H9 (cell line): ENCODE measurements around the gene HPRT1. TPM values are rescaled to one million over a fixed set of nuclear protein-coding genes. Genes with fewer than 3 reads are reported as not detected.
A peak's percentile ranks its signal among the peaks of the same experiment; 100 is the strongest.

Experiments used
- DNase-seq: peaks from one replicate; pipeline ENCODE4 v3.0.0-alpha.2; 2017
- H2AFZ ChIP-seq: one replicate; pipeline ENCODE4 v1.6.1; 2013; ENCODE audit warnings: mild to moderate bottlenecking, low read length, control low read depth, moderate library complexity
- H2AK5ac ChIP-seq: 2 replicates; pipeline ENCODE4 v1.6.1; 2013; ENCODE audit warnings: low read length, control low read depth, mixed read lengths; ENCODE audit not compliant: insufficient read length
- H2BK120ac ChIP-seq: one replicate; pipeline ENCODE4 v1.6.1; 2013; ENCODE audit warnings: low read depth, mild to moderate bottlenecking, low read length, control low read depth, inconsistent platforms; ENCODE audit not compliant: poor library complexity, severe bottlenecking
- H2BK12ac ChIP-seq: 2 replicates; pipeline ENCODE4 v1.6.1; 2013; ENCODE audit warnings: low read length, control low read depth, mixed read lengths, low read depth; ENCODE audit not compliant: insufficient read length
- H2BK15ac ChIP-seq: 2 replicates; pipeline ENCODE4 v1.6.1; 2013; ENCODE audit warnings: low read depth, low read length, control low read depth
- H2BK20ac ChIP-seq: one replicate; pipeline ENCODE4 v1.6.1; 2013; ENCODE audit warnings: low read depth, mild to moderate bottlenecking, low read length, control low read depth, inconsistent platforms; ENCODE audit not compliant: poor library complexity, severe bottlenecking
- H2BK5ac ChIP-seq: 2 replicates; pipeline ENCODE4 v1.6.1; 2013; ENCODE audit warnings: low read length, control low read depth, mixed read lengths; ENCODE audit not compliant: insufficient read length
- H3K14ac ChIP-seq: 2 replicates; pipeline ENCODE4 v1.6.1; 2013; ENCODE audit warnings: low read length, control low read depth; ENCODE audit not compliant: insufficient read depth
- H3K18ac ChIP-seq: 2 replicates; pipeline ENCODE4 v1.6.1; 2013; ENCODE audit warnings: low read depth, mild to moderate bottlenecking, mixed read lengths, low read length, control low read depth; ENCODE audit not compliant: insufficient read length
- H3K23ac ChIP-seq: 2 replicates; pipeline ENCODE4 v1.6.1; 2013; ENCODE audit warnings: low read length, control low read depth, mixed read lengths, low read depth; ENCODE audit not compliant: insufficient read length
- H3K23me2 ChIP-seq: 2 replicates; pipeline ENCODE4 v1.6.1; 2013; ENCODE audit warnings: low read depth, mild to moderate bottlenecking, mixed read lengths, low read length, control low read depth; ENCODE audit not compliant: insufficient read length, poor library complexity, severe bottlenecking
- H3K27ac ChIP-seq: 2 replicates; pipeline ENCODE4 v1.5.1; 2013; ENCODE audit warnings: low read length, control low read depth, mixed read lengths, low read depth; ENCODE audit not compliant: insufficient read length
- H3K27me3 ChIP-seq: 2 replicates; pipeline ENCODE4 v1.6.1; 2013; ENCODE audit warnings: low read length, control low read depth, inconsistent platforms; ENCODE audit not compliant: insufficient read depth
- H3K4ac ChIP-seq: 2 replicates; pipeline ENCODE4 v1.6.1; 2013; ENCODE audit warnings: low read depth, mild to moderate bottlenecking, control low read depth, inconsistent platforms, low read length, moderate library complexity
- H3K4me1 ChIP-seq: 2 replicates; pipeline ENCODE4 v1.6.1; 2013; ENCODE audit warnings: low read length, control low read depth, inconsistent platforms; ENCODE audit not compliant: insufficient read depth
- H3K4me2 ChIP-seq: 2 replicates; pipeline ENCODE4 v1.6.1; 2013; ENCODE audit warnings: low read length, control low read depth, mixed read lengths; ENCODE audit not compliant: insufficient read length, insufficient read depth
- H3K56ac ChIP-seq: 2 replicates; pipeline ENCODE4 v1.6.1; 2013; ENCODE audit warnings: low read depth, mild to moderate bottlenecking, mixed read lengths, low read length, control low read depth; ENCODE audit not compliant: insufficient read length
- H3K79me1 ChIP-seq: 2 replicates; pipeline ENCODE4 v1.6.1; 2013; ENCODE audit warnings: low read depth, mild to moderate bottlenecking, moderate library complexity, low read length, control low read depth, inconsistent platforms; ENCODE audit not compliant: insufficient read depth, poor library complexity, severe bottlenecking
- H3K79me2 ChIP-seq: 2 replicates; pipeline ENCODE4 v1.6.1; 2013; ENCODE audit warnings: low read length, control low read depth, inconsistent platforms; ENCODE audit not compliant: insufficient read depth
- H3K9ac ChIP-seq: 2 replicates; pipeline ENCODE4 v1.6.1; 2013; ENCODE audit warnings: low read length, control low read depth, mixed read lengths; ENCODE audit not compliant: insufficient read length; ENCODE audit errors: extremely low read depth
- H3K9me3 ChIP-seq: one replicate; pipeline ENCODE4 v1.6.1; 2013; ENCODE audit warnings: low read depth, low read length, inconsistent platforms; ENCODE audit not compliant: control insufficient read depth
- H3T11ph ChIP-seq: one replicate; pipeline ENCODE4 v1.6.1; 2013; ENCODE audit warnings: mild to moderate bottlenecking, low read length, control low read depth, inconsistent platforms
- H4K20me1 ChIP-seq: one replicate; pipeline ENCODE4 v1.6.1; 2013; ENCODE audit not compliant: control insufficient read depth, insufficient read length, insufficient read depth
- H4K5ac ChIP-seq: 2 replicates; pipeline ENCODE4 v1.6.1; 2013; ENCODE audit warnings: low read depth, mild to moderate bottlenecking, mixed read lengths, low read length, control low read depth; ENCODE audit not compliant: insufficient read length
- H4K8ac ChIP-seq: replicated peaks from 2 replicates; pipeline ENCODE4 v1.6.1; 2013; ENCODE audit warnings: low read length, control low read depth, mixed read lengths, low read depth; ENCODE audit not compliant: insufficient read length
- H4K91ac ChIP-seq: 2 replicates; pipeline ENCODE4 v1.6.1; 2013; ENCODE audit warnings: low read depth, mild to moderate bottlenecking, moderate library complexity, mixed read lengths, low read length, control low read depth; ENCODE audit not compliant: insufficient read length
- H3K27ac Mint-ChIP-seq, 3 experiments: 2 replicates in 2 of 3; 3 replicates in 1 of 3; pipeline ENCODE4 v1.8.0; 2020 to 2021; ENCODE audit warnings: mixed read lengths in 3 of 3, mild to moderate bottlenecking in 1 of 3, moderate library complexity in 1 of 3
- H3K27me3 Mint-ChIP-seq: 2 replicates; pipeline ENCODE4 v1.8.0; 2021; ENCODE audit warnings: low read depth, mild to moderate bottlenecking, moderate library complexity, mixed read lengths
- H3K36me3 Mint-ChIP-seq, 3 experiments: 2 replicates in 2 of 3; 3 replicates in 1 of 3; pipeline ENCODE4 v1.8.0; 2020 to 2021; ENCODE audit warnings: low read depth in 3 of 3, mixed read lengths in 3 of 3; ENCODE audit not compliant: insufficient read depth in 1 of 3
- H3K4me1 Mint-ChIP-seq, 2 experiments: 2 replicates each; pipeline ENCODE4 v1.8.0; 2020; ENCODE audit warnings: mixed read lengths in 2 of 2
- H3K4me3 Mint-ChIP-seq, 2 experiments: 2 replicates in 1 of 2; 3 replicates in 1 of 2; pipeline ENCODE4 v1.8.0; 2020 to 2021; ENCODE audit warnings: mild to moderate bottlenecking in 2 of 2, mixed read lengths in 2 of 2, moderate library complexity in 1 of 2
- H3K9me3 Mint-ChIP-seq, 2 experiments: 2 replicates in 1 of 2; 3 replicates in 1 of 2; pipeline ENCODE4 v1.8.0; 2020; ENCODE audit warnings: mild to moderate bottlenecking in 2 of 2, mixed read lengths in 2 of 2, moderate library complexity in 1 of 2
- WGBS: extraction: QIAGEN DNeasy Blood & Tissue Kit; methylation state at CpG from one replicate; pipeline ENCODE4 v1.1.7; 2013; ENCODE audit warnings: missing lambda C conversion rate, low lambda C conversion rate, mixed read lengths; ENCODE audit not compliant: insufficient read length; ENCODE audit errors: extremely low coverage; 5-methylcytosine and 5-hydroxymethylcytosine counted together
- total RNA-seq: library from RNA; stranded (reverse); gene quantifications from 2 replicates; pipeline ENCODE4 v1.2.1, GENCODE V29; 2021
- TF ChIP-seq, protein P1 (sequence below): fragments of 200-600 bp; sonication (generic); conservative IDR thresholded peaks from 3 replicates; pipeline ENCODE4 v1.8.0; 2021; ENCODE audit warnings: antibody characterized with exemption, mild to moderate bottlenecking

HPRT1 gene
- total RNA-seq, 1 experiment from 2014 or later: 39.2 TPM

DNA sequence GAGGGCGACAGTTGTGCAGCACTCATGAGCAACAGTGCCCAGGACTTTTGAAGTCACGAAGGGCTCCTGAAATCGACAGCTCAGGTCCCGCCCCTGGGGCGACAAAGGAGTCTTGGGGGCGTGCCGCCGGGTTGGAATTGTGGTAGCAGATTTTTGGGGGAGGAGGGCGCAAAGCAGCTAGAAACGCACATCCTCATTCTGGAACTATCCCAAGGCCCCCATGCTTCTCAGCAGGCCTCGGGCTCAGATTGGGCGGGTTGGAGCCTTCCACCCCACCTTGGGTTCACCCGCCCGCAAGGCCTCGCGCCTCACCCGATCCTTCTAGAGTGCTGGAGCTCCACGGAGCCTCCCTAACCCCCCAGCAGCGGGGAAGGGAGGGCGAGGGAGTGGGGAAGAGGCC lies 85.5 kb downstream of the HPRT1 start:
- no peak overlapping the region for H3T11ph ChIP-seq
- H3K56ac ChIP-seq: no peak overlapping the region
- H3K9me3 ChIP-seq: no peaks in the 10 kb centered on the region
- Mint-ChIP-seq H3K27ac (no peak overlapping the region), H3K36me3 (no peaks in the 10 kb centered on the region), H3K4me3 (peak overlapping the region; percentile 34 to 77), H3K4me1 (peaks cover 42 to 58% of the 10 kb centered on the region in 2 experiments), H3K9me3 (peaks cover 10 to 74% of the 10 kb centered on the region in 2 experiments), H3K27me3 (peaks cover 49% of the 10 kb centered on the region)
- H3K14ac ChIP-seq: no peak overlapping the region; the same call in 1 of the 2 replicates
- no peak overlapping the region for H4K5ac ChIP-seq
- no peak overlapping the region for H3K27ac ChIP-seq
- H4K91ac ChIP-seq: no peak overlapping the region
- H2AK5ac ChIP-seq: no peak overlapping the region
- H2BK15ac ChIP-seq: no peak overlapping the region
- H3K4me2 ChIP-seq: peak overlapping the region; percentile 69
- H3K23me2 ChIP-seq: peaks cover 21% of the 10 kb centered on the region
- H2BK120ac ChIP-seq: no peak overlapping the region
- H3K23ac ChIP-seq: no peak overlapping the region
- no peak overlapping the region for H2BK20ac ChIP-seq
- TF ChIP-seq, protein P1, sequence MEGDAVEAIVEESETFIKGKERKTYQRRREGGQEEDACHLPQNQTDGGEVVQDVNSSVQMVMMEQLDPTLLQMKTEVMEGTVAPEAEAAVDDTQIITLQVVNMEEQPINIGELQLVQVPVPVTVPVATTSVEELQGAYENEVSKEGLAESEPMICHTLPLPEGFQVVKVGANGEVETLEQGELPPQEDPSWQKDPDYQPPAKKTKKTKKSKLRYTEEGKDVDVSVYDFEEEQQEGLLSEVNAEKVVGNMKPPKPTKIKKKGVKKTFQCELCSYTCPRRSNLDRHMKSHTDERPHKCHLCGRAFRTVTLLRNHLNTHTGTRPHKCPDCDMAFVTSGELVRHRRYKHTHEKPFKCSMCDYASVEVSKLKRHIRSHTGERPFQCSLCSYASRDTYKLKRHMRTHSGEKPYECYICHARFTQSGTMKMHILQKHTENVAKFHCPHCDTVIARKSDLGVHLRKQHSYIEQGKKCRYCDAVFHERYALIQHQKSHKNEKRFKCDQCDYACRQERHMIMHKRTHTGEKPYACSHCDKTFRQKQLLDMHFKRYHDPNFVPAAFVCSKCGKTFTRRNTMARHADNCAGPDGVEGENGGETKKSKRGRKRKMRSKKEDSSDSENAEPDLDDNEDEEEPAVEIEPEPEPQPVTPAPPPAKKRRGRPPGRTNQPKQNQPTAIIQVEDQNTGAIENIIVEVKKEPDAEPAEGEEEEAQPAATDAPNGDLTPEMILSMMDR: no peak
- H4K8ac ChIP-seq: no peak overlapping the region
- no peak for DNase-seq
- no peaks in the 10 kb centered on the region for H3K79me1 ChIP-seq
- H3K9ac ChIP-seq: no peak overlapping the region
- no peak overlapping the region for H3K4ac ChIP-seq
- no peak overlapping the region for H2BK12ac ChIP-seq
- no CpG with 5 or more reads among the region's 20 CpGs for WGBS
- no peak overlapping the region for H2AFZ ChIP-seq
- H3K4me1 ChIP-seq: peaks cover 9% of the 10 kb centered on the region
- peaks cover 3% of the 10 kb centered on the region for H4K20me1 ChIP-seq
- no peaks in the 10 kb centered on the region for H3K79me2 ChIP-seq
- H2BK5ac ChIP-seq: no peak overlapping the region
- H3K18ac ChIP-seq: no peak overlapping the region
- peaks cover 24% of the 10 kb centered on the region; the same call in 1 of the 2 replicates for H3K27me3 ChIP-seq
